ENCODE data around the gene TOX4. TPM values are rescaled to one million over a fixed set of nuclear protein-coding genes. Genes with fewer than 3 reads are reported as not detected.
A peak's percentile ranks its signal among the peaks of the same experiment; 100 is the strongest.
"Not testable (repeated sequence)": the region's sequence is repeated elsewhere in the genome, so short reads cannot be mapped to it uniquely, and the experiment has no call there.

The TOX4 gene
- total RNA-seq = 10 to 100 TPM; 66.1 to 67.5 TPM

DNA sequence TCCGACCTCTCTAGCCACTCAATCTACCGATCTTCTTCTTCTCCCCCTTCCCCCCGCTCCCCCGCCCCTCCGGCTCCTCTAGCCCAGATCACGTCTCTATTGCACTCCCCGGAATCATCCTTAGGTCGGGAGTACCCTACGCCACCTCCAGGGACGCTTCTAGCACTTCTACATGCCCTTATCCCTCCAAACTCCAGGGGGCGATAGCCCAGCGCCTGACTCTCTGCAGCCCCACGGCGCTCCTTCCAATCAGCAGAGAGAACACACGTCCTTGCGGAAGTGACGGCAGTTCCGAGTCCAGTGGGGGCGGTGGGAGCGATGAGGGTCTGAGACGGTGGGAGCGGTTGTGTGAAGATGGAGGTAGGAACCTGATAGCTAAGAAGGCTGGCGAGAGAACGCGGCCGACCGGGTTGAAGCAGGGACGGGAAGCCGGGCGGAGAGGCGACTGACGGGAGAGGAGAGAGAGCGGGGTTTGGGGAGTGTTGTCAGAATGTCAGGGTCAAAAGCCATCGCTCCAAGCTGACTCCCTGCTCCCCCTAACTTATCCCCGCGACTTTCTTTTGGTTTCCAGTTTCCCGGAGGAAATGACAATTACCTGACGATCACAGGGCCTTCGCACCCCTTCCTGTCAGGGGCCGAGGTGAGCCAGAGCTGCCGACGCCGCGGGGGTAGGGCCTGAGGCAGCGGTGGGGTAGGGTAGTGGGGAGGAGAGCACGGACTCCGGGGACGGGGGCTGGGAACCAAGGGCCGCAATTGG is at the start of gene TOX4, which contains the start of gene RAB2B:
TOX4 (plus strand) TSS at position 271 of the 757 bp plus-strand sequence; CDS start at position 355, 84 bp downstream.
RAB2B (minus strand) TSS at position 35 of the 757 bp plus-strand sequence. CDS start 87 bp downstream, outside the sequence.
- Mint-ChIP-seq H3K27me3 (no peaks in the 10 kb centered on the region), H3K9me3 (no peaks in the 10 kb centered on the region), H3K27ac (peak within 1 kb of the TSS; percentile 95), H3K36me3 (peaks cover 14% of the 10 kb centered on the region), H3K4me3 (peak within 1 kb of the TSS; percentile 99), H3K4me1 (ENCODE audit: low read depth) (peaks cover 31% of the 10 kb centered on the region)
- POLR2A ChIA-PET = interaction anchor here (0.5 to 2.5 kb wide), 8 partner anchors 11 to 1060 kb away, joined by 3 to 10 read pairs (median 5); partner anchors contain the start of gene METTL3
- CTCF ChIA-PET = interaction anchor here (0.7 to 4.0 kb wide), 19 partner anchors 11 to 260 kb away, joined by 3 to 35 read pairs (median 4); partner anchors contain the start of genes CHD8 and METTL3
- DNase-seq = peak; percentile 97
- intact Hi-C loops (cut with micrococcal nuclease) = loop anchor here (1.0 to 10.0 kb wide), 8 partner anchors 21 to 1988 kb away; partner anchors contain the start of genes CHD8, HNRNPC, METTL3 and NGDN

DNA sequence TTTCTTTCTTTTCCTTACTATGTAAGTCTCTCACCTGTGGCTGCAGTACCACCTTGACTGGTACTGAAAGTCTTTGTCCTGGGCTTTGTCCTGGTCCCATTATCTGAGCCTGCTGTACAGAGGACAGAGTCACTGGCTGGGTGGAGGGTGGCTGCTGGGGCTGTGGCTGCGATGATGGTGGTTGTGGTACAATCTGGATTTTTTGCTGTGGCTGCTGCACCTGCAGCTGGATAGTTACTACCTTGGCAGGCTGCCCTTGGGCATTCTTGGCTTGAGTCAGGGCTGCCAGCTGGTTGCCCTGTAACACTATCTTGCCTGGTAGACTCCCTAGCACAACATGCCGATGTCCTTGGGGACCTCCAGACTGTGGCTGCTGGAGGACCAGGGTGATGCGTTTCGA is 48.1 kb upstream of the TOX4 start:
- H3K27me3 Mint-ChIP-seq = no peaks in the 10 kb centered on the region
- peak overlapping the region; percentile 30 for H3K27ac Mint-ChIP-seq
- no peak for DNase-seq
- H3K4me1 Mint-ChIP-seq (ENCODE audit: low read depth) = peaks cover 14% of the 10 kb centered on the region
- H3K4me3 Mint-ChIP-seq = no peak overlapping the region
- intact Hi-C loops (cut with micrococcal nuclease) = no loop called here
- ChIA-PET POLR2A (no interaction called here), CTCF (no interaction called here)
- no peaks in the 10 kb centered on the region for H3K9me3 Mint-ChIP-seq
- peaks cover 52% of the 10 kb centered on the region for H3K36me3 Mint-ChIP-seq

- POLR2A ChIA-PET = no interaction called here
Observed at GRCh38 chr14:21431126-21431525, 45.9 kb upstream of the TOX4 start.

GRCh38 chr14:21436567-21437062 is 40.4 kb upstream of the TOX4 start:
- ChIA-PET CTCF (interaction anchor here (0.6 to 2.6 kb wide), 9 partner anchors 12 to 74 kb away, joined by 3 to 27 read pairs (median 4); partner anchors contain the start of genes CHD8, RAB2B and TOX4), POLR2A (interaction anchor here (0.9 to 3.1 kb wide), 8 partner anchors 10 to 169 kb away, joined by 3 to 30 read pairs (median 8); partner anchors contain the start of genes CHD8, METTL3 and SUPT16H)
- peaks cover 11% of the 10 kb centered on the region for H3K36me3 Mint-ChIP-seq
- intact Hi-C loops (cut with micrococcal nuclease) = loop anchor here (1.0 to 5.0 kb wide), 7 partner anchors 13 to 169 kb away; partner anchors contain the start of genes CHD8, HNRNPC, METTL3 and RAB2B
- no peaks in the 10 kb centered on the region for H3K27me3 Mint-ChIP-seq
- H3K27ac Mint-ChIP-seq = peak overlapping the region; percentile 71
- H3K9me3 Mint-ChIP-seq = no peaks in the 10 kb centered on the region
- no peak for DNase-seq
- H3K4me3 Mint-ChIP-seq = peak overlapping the region; percentile 80
- peaks cover 50% of the 10 kb centered on the region for H3K4me1 Mint-ChIP-seq (ENCODE audit: low read depth)

More at GRCh38 chr14:21431126-21431525, 45.9 kb upstream of the TOX4 start:
- no peaks in the 10 kb centered on the region for H3K9me3 Mint-ChIP-seq
- CTCF ChIA-PET = interaction anchor here (0.9 to 1.1 kb wide), 2 partner anchors 26 to 67 kb away, joined by 5 to 6 read pairs; no protein-coding TSS in a partner anchor
- H3K4me1 Mint-ChIP-seq (ENCODE audit: low read depth) = peaks cover 35% of the 10 kb centered on the region
- no peaks in the 10 kb centered on the region for H3K27me3 Mint-ChIP-seq
- H3K4me3 Mint-ChIP-seq = no peak overlapping the region
- intact Hi-C loops (cut with micrococcal nuclease) = no loop called here
- no peak for DNase-seq
- no peak overlapping the region for H3K27ac Mint-ChIP-seq
- H3K36me3 Mint-ChIP-seq = peaks cover 41% of the 10 kb centered on the region

DNA sequence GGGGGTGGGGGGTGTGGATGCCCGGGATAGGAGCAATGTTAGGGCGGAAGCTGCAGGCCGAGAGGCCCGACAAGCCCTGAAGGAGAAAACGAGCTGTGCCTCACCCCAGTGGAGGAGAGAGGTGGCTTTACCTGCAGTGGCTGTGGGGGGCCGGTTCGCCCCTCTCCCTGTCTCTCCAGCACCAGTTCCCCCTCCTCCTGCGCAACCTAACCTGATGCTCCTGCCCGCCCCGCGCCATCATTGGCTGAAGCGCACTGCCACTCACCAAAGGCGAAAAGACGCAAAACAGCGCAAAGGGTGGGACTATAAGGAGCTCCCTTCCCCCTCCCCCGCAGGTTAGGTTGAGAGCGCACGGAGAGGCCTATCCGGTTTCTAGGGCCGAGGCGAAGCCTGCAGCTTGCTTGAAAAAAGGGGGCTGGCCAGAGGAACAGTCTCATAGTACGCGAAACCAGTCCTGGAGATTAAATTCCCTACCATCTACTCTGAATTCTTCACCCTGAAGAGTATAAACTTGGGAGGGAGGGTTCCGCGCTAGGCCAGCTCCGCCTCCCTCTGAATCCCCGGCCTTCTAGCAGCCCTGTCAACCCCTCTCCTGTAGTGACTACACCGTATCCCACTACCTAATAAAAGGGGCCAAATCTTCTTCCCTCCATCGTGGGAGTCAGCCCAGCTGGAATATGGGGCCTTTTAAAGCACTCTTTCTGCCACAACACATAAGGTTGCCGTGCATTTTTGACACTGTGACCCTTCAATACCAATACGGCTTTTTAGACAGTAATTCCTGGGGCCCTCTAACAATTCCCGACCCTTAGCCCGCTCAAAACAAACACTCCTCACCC is 39.7 kb upstream of the TOX4 start:
- Mint-ChIP-seq H3K4me1 (ENCODE audit: low read depth) (peaks cover 52% of the 10 kb centered on the region), H3K9me3 (no peaks in the 10 kb centered on the region), H3K4me3 (peak overlapping the region; percentile 80), H3K27me3 (no peaks in the 10 kb centered on the region), H3K36me3 (peaks cover 10% of the 10 kb centered on the region), H3K27ac (peak overlapping the region; percentile 71)
- intact Hi-C loops (cut with micrococcal nuclease) = loop anchor here (1.0 to 5.0 kb wide), 7 partner anchors 12 to 170 kb away; partner anchors contain the start of genes CHD8, HNRNPC, METTL3 and RAB2B
- peak; percentile 99 for DNase-seq
- ChIA-PET CTCF (interaction anchor here (0.6 to 2.6 kb wide), 8 partner anchors 12 to 74 kb away, joined by 3 to 27 read pairs (median 4); partner anchors contain the start of genes CHD8, RAB2B and TOX4), POLR2A (interaction anchor here (0.8 to 3.1 kb wide), 9 partner anchors 11 to 172 kb away, joined by 3 to 30 read pairs (median 7); partner anchors contain the start of genes CHD8, METTL3 and SUPT16H)

GRCh38 chr14:21440859-21441258 is 36.1 kb upstream of the TOX4 start:
- POLR2A ChIA-PET = no interaction called here

GRCh38 chr14:21442657-21443056 is 34.3 kb upstream of the TOX4 start:
- H3K27ac Mint-ChIP-seq; intact Hi-C loops (cut with micrococcal nuclease); H3K36me3 Mint-ChIP-seq; H3K27me3 Mint-ChIP-seq; POLR2A ChIA-PET; H3K4me3 Mint-ChIP-seq; CTCF ChIA-PET; DNase-seq; H3K9me3 Mint-ChIP-seq: not testable (repeated sequence)
- H3K4me1 Mint-ChIP-seq (ENCODE audit: low read depth) = peaks cover 35% of the 10 kb centered on the region

More at GRCh38 chr14:21440859-21441258, 36.1 kb upstream of the TOX4 start:
- intact Hi-C loops (cut with micrococcal nuclease) = no loop called here
- peaks cover 2% of the 10 kb centered on the region for H3K36me3 Mint-ChIP-seq
- no peak overlapping the region for H3K27ac Mint-ChIP-seq
- no peak overlapping the region for H3K4me3 Mint-ChIP-seq
- CTCF ChIA-PET = interaction anchor here (1.2 kb wide), 1 partner anchor 15 kb away, joined by 3 read pairs; the partner anchor contains the start of gene CHD8
- no peak for DNase-seq
- H3K9me3 Mint-ChIP-seq = no peaks in the 10 kb centered on the region
- no peaks in the 10 kb centered on the region for H3K27me3 Mint-ChIP-seq
- H3K4me1 Mint-ChIP-seq (ENCODE audit: low read depth) = peaks cover 31% of the 10 kb centered on the region

- Mint-ChIP-seq H3K9me3 (no peaks in the 10 kb centered on the region), H3K27ac (peak overlapping the region; percentile 91), H3K36me3 (peaks cover 9% of the 10 kb centered on the region), H3K4me3 (peak overlapping the region; percentile 16), H3K4me1 (ENCODE audit: low read depth) (peaks cover 68% of the 10 kb centered on the region), H3K27me3 (no peaks in the 10 kb centered on the region)
- ChIA-PET CTCF (interaction anchor here (0.7 to 1.4 kb wide), 3 partner anchors 13 to 185 kb away, joined by 3 read pairs; no protein-coding TSS in a partner anchor), POLR2A (interaction anchor here (1.5 kb wide), 1 partner anchor 13 kb away, joined by 8 read pairs; no protein-coding TSS in a partner anchor)
- intact Hi-C loops (cut with micrococcal nuclease) = loop anchor here (1.0 to 10.0 kb wide), 6 partner anchors 13 to 1135 kb away; partner anchors contain the start of gene DAD1
- DNase-seq = no peak
Observed at GRCh38 chr14:21449899-21450216, 27.1 kb upstream of the TOX4 start.

DNA sequence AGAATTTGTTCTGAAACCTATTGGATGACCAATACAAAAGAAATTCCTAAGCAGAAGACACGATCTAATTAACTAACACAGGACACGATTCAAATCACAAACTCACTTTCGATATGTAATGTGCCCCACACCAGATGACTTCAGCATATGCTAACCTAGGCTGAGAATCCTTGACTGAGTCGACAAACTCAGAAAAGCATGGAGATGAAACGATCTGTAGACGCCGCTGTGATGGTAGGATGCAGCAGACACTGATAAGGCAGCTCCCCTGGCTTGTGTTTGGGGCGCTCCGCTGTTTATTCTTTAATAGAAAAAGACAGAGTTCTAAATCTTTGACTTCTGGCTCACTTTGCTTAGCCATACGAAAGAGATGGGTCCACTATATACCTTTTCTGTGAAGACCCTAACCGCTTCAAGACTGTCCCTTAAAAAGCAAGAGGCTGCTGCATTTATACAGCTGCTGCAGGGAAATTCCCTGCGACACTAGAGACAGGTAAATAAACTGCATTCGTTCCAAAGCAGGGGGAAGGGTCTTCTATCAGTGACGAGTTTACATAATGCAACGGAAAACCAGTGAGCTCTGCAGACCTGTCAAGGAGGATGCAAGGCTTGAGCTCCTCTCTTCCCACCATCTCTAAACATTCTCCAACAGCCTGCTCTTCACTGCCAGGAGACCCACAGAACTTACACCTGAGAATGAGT is 22.0 kb upstream of the TOX4 start:
- intact Hi-C loops (cut with micrococcal nuclease) = loop anchor here (1.0 to 10.0 kb wide), 5 partner anchors 41 to 1130 kb away; partner anchors contain the start of gene DAD1
- Mint-ChIP-seq H3K9me3 (no peaks in the 10 kb centered on the region), H3K36me3 (peaks cover 9% of the 10 kb centered on the region), H3K4me3 (peak overlapping the region; percentile 91), H3K27me3 (no peaks in the 10 kb centered on the region), H3K27ac (peak overlapping the region; percentile 98), H3K4me1 (ENCODE audit: low read depth) (peaks cover 40% of the 10 kb centered on the region)
- CTCF ChIA-PET = interaction anchor here (0.9 to 3.7 kb wide), 11 partner anchors 9 to 71 kb away, joined by 3 to 34 read pairs (median 7); partner anchors contain the start of genes METTL3, RAB2B, SALL2 and TOX4
- POLR2A ChIA-PET = interaction anchor here (1.0 to 2.6 kb wide), 8 partner anchors 12 to 221 kb away, joined by 3 to 30 read pairs (median 4); partner anchors contain the start of genes METTL3, RAB2B, SUPT16H and TOX4
- peak; percentile 55 for DNase-seq

- Mint-ChIP-seq H3K4me3 (peak overlapping the region; percentile 91), H3K4me1 (ENCODE audit: low read depth) (peaks cover 35% of the 10 kb centered on the region), H3K27ac (peak overlapping the region; percentile 98), H3K36me3 (peaks cover 10% of the 10 kb centered on the region), H3K9me3 (no peaks in the 10 kb centered on the region), H3K27me3 (no peaks in the 10 kb centered on the region)
- ChIA-PET POLR2A (interaction anchor here (1.0 to 2.6 kb wide), 7 partner anchors 11 to 71 kb away, joined by 3 to 30 read pairs (median 4); partner anchors contain the start of genes METTL3, RAB2B, SUPT16H and TOX4), CTCF (interaction anchor here (0.6 to 3.7 kb wide), 20 partner anchors 10 to 619 kb away, joined by 3 to 34 read pairs (median 4); partner anchors contain the start of genes METTL3, RAB2B, SALL2 and TOX4)
- no peak for DNase-seq
- intact Hi-C loops (cut with micrococcal nuclease) = loop anchor here (2.0 to 10.0 kb wide), 3 partner anchors 147 to 1129 kb away; partner anchors contain the start of gene DAD1
Observed at GRCh38 chr14:21455592-21455911, 21.4 kb upstream of the TOX4 start.
